ENCODE results near the gene GATA1. TPM values are rescaled to one million over a fixed set of nuclear protein-coding genes. Genes with fewer than 3 reads are reported as not detected.
A peak's percentile ranks its signal among the peaks of the same experiment; 100 is the strongest.

Gene GATA1
- total RNA-seq, 4 donors from 2014 or later: not detected

- 43 to 49% methylated on average over 11 to 12 of the region's 12 CpGs for WGBS, 2 donors
- TF ChIP-seq CTCF (IDR thresholded peaks at IDR 0.05) (no peak), POLR2A (IDR thresholded peaks at IDR 0.05) (no peak)
- intact Hi-C loops (cut with DNase I; ENCODE audit: low total_unique reads): no loop called here
- H3K4me3 ChIP-seq (ENCODE audit: low read depth, poor library complexity, severe bottlenecking): no peak within 1 kb of the TSS
- peak in 1 of 2 donors; percentile 32 for DNase-seq (ENCODE audit: low spot score in 2 of 2)
Observed at GRCh38 chrX:48761674-48762471, 24.5 kb upstream of the GATA1 start, which contains the start of gene GLOD5. TSS of gene GLOD5 (plus strand) at chrX:48761747. CDS start at chrX:48761791, 44 bp downstream.

DNA sequence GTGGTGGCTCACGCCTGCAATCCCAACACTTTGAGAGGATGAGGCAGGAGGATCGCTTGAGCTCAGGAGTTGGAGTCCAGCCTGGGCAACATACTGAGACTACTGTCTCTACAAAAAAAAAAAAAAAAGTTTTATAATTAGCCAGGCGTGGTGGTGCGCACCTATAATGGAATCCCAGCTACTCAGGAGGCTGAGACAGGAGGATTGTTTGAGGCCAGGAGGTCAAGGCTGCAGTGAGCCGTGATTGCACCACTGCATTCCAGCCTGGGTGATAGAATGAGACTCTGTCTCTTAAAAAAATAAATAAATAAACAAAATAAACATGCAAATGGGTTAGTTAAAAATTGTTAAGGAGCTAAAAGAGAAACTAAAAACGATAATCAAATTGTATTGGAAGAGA lies 17.2 kb upstream of the GATA1 start:
- no peak for DNase-seq (ENCODE audit: low spot score in 2 of 2)
- TF ChIP-seq POLR2A (IDR thresholded peaks at IDR 0.05): no peak
- TF ChIP-seq CTCF (IDR thresholded peaks at IDR 0.05): no peak
- no peak overlapping the region for H3K4me3 ChIP-seq (ENCODE audit: low read depth, poor library complexity, severe bottlenecking)
- intact Hi-C loops (cut with DNase I; ENCODE audit: low total_unique reads): no loop called here
- 76 to 79% methylated on average over 6 of the region's 6 CpGs for WGBS, 2 donors

DNA sequence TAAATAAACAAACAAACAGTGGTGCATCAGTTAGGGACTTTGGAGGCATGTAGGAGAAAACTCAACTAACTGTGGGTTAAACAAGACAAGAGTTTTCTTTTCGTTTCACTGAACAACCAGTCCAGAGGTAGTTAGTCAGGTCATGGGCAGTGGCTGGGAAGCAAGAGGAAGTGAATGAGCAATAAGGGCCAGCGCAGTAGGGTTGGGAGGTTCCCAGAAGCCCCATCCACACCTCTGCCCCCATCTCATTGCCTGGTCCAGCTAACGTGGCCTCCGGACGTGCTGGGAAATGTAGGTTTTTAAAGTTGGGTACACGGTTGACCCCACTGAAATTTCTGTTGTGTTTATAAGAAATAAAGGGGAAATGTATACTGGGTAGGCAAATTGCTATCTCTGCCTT lies 16.1 kb upstream of the GATA1 start:
- H3K4me3 ChIP-seq (ENCODE audit: low read depth, poor library complexity, severe bottlenecking): no peak overlapping the region
- 65 to 70% methylated on average over 6 of the region's 6 CpGs for WGBS, 2 donors
- intact Hi-C loops (cut with DNase I; ENCODE audit: low total_unique reads): no loop called here
- no peak for DNase-seq (ENCODE audit: low spot score in 2 of 2)
- TF ChIP-seq CTCF (IDR thresholded peaks at IDR 0.05) (no peak), POLR2A (IDR thresholded peaks at IDR 0.05) (no peak)

GRCh38 chrX:48772602-48773001 lies 13.8 kb upstream of the GATA1 start:
- no peak for TF ChIP-seq CTCF (IDR thresholded peaks at IDR 0.05)
- TF ChIP-seq POLR2A (IDR thresholded peaks at IDR 0.05): no peak
- H3K4me3 ChIP-seq (ENCODE audit: low read depth, poor library complexity, severe bottlenecking): no peak overlapping the region
- WGBS, 2 donors: 77 to 84% methylated on average over 5 to 6 of the region's 6 CpGs
- no peak for DNase-seq (ENCODE audit: low spot score in 2 of 2)
- intact Hi-C loops (cut with DNase I; ENCODE audit: low total_unique reads): no loop called here

DNA sequence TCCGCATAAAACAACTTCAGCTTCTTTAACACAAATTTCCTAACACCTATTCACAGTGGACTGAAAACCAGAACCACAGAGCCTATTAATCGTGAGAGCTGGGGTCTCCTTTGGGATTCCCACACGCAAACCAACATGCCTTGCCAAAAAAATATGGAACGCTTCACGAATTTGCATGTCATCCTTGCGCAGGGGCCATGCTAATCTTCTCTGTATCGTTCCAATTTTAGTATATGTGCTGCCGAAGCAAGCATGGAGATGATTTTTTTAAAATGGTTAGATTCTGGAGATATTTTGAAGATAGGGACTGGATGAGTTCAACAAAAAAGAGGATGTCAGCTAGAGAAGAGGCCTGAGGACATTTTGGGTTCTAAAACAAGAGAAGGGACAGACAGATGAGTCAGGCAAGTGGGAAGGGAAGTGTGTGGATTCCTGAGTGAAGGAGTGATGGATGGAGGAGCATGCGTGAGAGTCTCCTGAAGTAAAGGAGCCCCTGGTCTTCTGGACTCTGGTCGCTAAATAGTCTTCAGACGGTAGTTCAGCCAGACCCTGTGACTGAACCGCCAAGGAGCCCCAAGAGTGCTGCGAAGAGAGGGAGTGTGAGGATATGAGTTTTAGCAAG lies 9.5 kb upstream of the GATA1 start:
- no peak for DNase-seq (ENCODE audit: low spot score in 2 of 2)
- H3K4me3 ChIP-seq (ENCODE audit: low read depth, poor library complexity, severe bottlenecking): no peak overlapping the region
- no peak for TF ChIP-seq POLR2A (IDR thresholded peaks at IDR 0.05)
- TF ChIP-seq CTCF (IDR thresholded peaks at IDR 0.05): no peak
- WGBS, 2 donors: 73 to 74% methylated on average over 13 of the region's 13 CpGs
- intact Hi-C loops (cut with DNase I; ENCODE audit: low total_unique reads): no loop called here
